ENCODE results near the gene CERS6.

Gene CERS6

GRCh38 chr2:168466834-168467565 lies 10.9 kb downstream of the CERS6 start:
- TF ChIP-seq, protein P1, sequence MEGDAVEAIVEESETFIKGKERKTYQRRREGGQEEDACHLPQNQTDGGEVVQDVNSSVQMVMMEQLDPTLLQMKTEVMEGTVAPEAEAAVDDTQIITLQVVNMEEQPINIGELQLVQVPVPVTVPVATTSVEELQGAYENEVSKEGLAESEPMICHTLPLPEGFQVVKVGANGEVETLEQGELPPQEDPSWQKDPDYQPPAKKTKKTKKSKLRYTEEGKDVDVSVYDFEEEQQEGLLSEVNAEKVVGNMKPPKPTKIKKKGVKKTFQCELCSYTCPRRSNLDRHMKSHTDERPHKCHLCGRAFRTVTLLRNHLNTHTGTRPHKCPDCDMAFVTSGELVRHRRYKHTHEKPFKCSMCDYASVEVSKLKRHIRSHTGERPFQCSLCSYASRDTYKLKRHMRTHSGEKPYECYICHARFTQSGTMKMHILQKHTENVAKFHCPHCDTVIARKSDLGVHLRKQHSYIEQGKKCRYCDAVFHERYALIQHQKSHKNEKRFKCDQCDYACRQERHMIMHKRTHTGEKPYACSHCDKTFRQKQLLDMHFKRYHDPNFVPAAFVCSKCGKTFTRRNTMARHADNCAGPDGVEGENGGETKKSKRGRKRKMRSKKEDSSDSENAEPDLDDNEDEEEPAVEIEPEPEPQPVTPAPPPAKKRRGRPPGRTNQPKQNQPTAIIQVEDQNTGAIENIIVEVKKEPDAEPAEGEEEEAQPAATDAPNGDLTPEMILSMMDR (IDR thresholded peaks at IDR 0.05; ENCODE audit: low read length, missing control alignments) = no peak
- no peak overlapping the region for H3K4me3 ChIP-seq (replicated peaks; ENCODE audit: low read depth, low read length)
- no peak for DNase-seq (ENCODE audit: low read depth)

DNA sequence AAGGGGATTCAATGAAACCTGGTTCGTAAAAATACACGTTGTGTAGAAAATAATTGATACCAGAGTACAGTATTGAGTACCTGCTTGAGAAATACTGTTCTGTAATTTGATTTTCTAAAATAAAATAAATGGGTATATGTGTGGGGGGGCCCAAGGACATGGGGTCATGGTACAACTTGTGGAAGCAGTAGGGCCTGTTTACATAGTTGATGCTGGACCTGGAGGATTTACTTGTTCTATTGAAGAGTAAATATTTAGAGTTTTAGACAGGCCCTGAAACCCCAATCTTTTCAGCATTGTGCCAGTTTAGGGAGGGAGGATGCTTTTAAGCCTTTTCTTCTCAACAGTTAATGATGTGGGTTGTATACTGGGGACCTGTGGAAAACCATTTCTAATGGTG lies 11.7 kb downstream of the CERS6 start:
- DNase-seq (ENCODE audit: low read depth) = no peak
- TF ChIP-seq, protein P1 (IDR thresholded peaks at IDR 0.05; ENCODE audit: low read length, missing control alignments) = no peak
- no peak overlapping the region for H3K4me3 ChIP-seq (replicated peaks; ENCODE audit: low read depth, low read length)

- TF ChIP-seq, protein P1 (IDR thresholded peaks at IDR 0.05; ENCODE audit: low read length, missing control alignments) = no peak
- no peak for DNase-seq (ENCODE audit: low read depth)
- no peak overlapping the region for H3K4me3 ChIP-seq (replicated peaks; ENCODE audit: low read depth, low read length)
These were observed 12.3 kb downstream of the CERS6 start for GRCh38 chr2:168468354-168468753.

DNA sequence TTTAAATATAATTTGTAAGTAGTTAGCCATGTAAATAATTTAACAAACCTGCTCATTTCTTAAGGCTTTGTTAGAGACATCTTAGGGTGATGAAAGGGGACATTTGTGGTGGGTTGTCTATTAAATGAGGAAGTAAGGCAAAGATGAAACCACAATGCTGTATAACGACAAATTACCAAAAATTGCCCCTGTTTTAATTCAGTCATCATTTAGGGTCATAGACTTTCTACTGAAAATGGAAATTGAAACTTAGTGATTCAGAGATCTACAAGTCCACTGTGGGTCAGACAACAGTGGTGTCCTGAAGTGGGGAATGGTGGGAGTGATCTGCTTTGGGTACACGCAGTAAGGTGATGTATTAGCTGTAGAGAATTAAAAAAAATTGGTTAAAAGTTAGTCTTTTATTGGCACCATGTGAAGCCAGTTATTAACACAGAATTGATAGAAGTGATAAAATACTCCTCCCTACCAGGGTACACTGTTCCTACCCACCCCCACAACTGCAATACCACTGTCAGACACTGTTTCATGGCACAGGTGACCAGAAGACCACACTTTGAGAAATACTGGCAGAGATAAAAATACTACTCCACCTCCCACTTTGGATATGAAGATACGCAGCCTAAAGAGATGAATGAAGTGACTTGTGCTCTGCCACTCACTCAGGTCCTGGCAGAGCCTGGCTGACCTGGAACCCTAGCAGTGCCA lies 13.4 kb downstream of the CERS6 start:
- no peak for DNase-seq (ENCODE audit: low read depth)
- H3K4me3 ChIP-seq (replicated peaks; ENCODE audit: low read depth, low read length) = no peak overlapping the region
- TF ChIP-seq, protein P1 (IDR thresholded peaks at IDR 0.05; ENCODE audit: low read length, missing control alignments) = no peak

DNA sequence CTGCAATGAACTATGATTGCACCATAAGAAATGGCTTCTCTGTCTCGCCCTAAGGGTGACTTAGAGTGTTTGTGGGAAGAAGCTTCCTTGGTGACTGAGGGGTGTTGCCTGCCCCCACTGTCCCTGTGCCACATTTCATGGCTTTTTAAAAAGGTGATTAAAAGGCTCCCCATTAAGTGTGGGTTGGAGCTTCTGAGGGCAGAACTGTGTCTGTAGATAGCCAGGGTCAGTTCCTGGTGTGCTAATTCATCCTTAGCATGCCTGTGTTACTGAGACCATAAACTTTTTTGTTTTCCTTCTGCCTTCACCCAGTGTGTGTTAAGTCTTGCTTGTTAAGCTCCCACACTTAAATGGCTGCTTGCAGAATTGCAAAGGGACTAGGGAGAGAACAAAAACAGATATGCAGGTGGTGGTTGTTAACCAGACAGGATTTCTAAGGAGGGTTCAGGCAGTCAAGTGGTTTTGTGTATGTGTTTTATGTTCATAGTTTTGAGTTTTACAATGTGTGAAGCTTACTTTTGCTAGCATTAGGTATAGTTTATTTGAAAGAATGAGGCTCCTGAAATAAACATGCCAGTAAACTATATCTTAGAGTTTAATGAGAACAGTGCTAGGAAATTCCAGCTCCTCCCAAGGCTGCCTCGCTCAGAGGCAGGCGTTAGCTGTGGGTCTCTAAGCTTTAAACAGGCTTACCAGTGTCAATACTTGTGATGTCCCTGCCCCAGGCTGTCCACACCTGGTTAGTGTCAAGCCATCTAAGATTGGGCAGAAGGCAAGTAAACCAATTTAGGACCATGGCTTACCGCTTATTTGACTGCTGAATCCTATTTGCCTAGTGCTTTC lies 14.5 kb downstream of the CERS6 start:
- no peak for DNase-seq (ENCODE audit: low read depth)
- H3K4me3 ChIP-seq (replicated peaks; ENCODE audit: low read depth, low read length) = no peak overlapping the region
- TF ChIP-seq, protein P1 (IDR thresholded peaks at IDR 0.05; ENCODE audit: low read length, missing control alignments) = no peak

DNA sequence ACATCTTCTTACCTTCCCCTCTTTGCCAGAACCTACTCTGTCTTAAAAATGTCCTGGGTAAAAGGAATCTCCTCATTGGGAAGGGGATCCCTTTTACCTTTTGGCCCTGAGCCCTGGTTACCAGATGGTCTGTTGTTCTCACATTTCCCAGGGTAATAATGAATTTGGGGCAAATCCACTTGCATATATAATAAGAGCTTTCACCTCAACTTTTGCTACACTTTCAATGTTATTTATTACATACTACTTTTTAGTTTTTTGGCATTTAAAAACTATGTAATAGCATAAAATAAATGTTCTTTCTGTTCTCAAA lies 15.0 kb downstream of the CERS6 start:
- TF ChIP-seq, protein P1 (IDR thresholded peaks at IDR 0.05; ENCODE audit: low read length, missing control alignments) = no peak
- H3K4me3 ChIP-seq (replicated peaks; ENCODE audit: low read depth, low read length) = no peak overlapping the region
- no peak for DNase-seq (ENCODE audit: low read depth)
